Activated naive CD8-positive, alpha-beta T cell treated with anti-CD3 and anti-CD28 coated beads for 36 hours (primary cell): ENCODE measurements around the gene IFIH1. TPM values are rescaled to one million over a fixed set of nuclear protein-coding genes. Genes with fewer than 3 reads are reported as not detected.

Source experiments
- DNase-seq: peaks from one replicate; pipeline ENCODE4 v3.0.0; 2021
- H3K27ac Mint-ChIP-seq: one replicate; pipeline ENCODE4 v1.8.0; 2022; ENCODE audit warnings: mild to moderate bottlenecking, moderate library complexity, mixed read lengths
- H3K27me3 Mint-ChIP-seq: one replicate; pipeline ENCODE4 v1.8.0; 2022; ENCODE audit warnings: mild to moderate bottlenecking, mixed read lengths
- H3K36me3 Mint-ChIP-seq: one replicate; pipeline ENCODE4 v1.8.0; 2021; ENCODE audit warnings: mild to moderate bottlenecking, mixed read lengths
- H3K4me1 Mint-ChIP-seq: one replicate; pipeline ENCODE4 v1.8.0; 2021; ENCODE audit warnings: mixed read lengths
- H3K4me3 Mint-ChIP-seq: one replicate; pipeline ENCODE4 v1.8.0; 2022; ENCODE audit warnings: mild to moderate bottlenecking, moderate library complexity, mixed read lengths
- H3K9me3 Mint-ChIP-seq: one replicate; pipeline ENCODE4 v1.8.0; 2022; ENCODE audit warnings: mixed read lengths
- total RNA-seq, 2 experiments: library from RNA; stranded (reverse); gene quantifications; one replicate each; pipeline ENCODE4 v1.2.3, GENCODE V29; 2021

IFIH1 gene
- total RNA-seq, 2 experiments from 2014 or later, result 35.9 to 36.8 TPM

DNA sequence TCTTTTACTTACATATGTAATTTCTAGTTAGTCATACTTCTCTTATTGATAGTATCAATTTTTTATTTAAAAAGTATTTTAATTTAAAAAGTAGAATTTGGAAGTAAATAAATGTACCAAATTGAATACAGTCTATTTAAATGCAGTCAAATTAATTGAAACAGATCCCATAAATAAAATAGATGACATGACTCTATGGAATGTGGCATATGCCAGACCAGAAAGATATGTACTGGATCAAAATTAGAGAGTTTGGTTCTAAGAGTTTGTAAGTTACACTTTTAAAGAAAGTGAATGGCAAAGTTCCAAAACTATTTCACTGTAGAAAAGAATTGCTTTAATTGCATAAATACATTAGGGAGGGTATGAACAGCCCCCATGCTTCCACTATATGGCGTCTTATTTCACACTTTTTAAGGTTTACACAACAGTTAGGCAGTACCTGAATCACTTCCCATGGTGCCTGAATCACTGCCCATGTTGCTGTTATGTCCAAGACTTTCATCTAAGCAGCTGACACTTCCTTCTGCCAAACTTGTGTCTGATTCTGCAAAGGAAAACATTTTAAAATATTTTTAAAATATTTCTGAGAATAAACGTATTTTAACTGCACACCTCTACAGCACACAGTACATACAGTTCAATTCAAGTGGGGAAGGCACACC is 25.2 kb downstream of the IFIH1 start:
- Mint-ChIP-seq H3K4me1 (peaks cover 2% of the 10 kb centered on the region), H3K27ac (no peak overlapping the region), H3K9me3 (no peaks in the 10 kb centered on the region), H3K27me3 (no peaks in the 10 kb centered on the region), H3K4me3 (no peak overlapping the region), H3K36me3 (peaks cover 5% of the 10 kb centered on the region)
- no peak for DNase-seq

DNA sequence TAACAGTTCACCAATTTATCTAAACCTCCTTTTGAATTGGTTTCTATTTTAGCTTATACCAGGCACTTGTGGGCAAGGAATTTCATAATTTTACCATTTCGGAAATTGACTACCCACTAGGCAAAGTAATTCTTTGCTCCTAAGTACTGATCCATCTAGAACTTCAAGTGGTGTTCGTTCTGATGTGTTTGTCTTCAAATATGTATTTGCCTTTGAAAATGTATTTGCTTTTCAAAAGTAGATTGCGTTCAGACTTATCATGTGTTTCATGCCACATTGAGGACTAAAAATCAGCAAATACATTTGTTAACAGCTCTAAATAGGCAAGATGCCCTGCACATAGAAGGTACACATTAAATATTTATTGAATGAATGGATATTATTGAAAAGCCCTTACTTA is 26.7 kb downstream of the IFIH1 start:
- no peak overlapping the region for H3K27ac Mint-ChIP-seq

DNA sequence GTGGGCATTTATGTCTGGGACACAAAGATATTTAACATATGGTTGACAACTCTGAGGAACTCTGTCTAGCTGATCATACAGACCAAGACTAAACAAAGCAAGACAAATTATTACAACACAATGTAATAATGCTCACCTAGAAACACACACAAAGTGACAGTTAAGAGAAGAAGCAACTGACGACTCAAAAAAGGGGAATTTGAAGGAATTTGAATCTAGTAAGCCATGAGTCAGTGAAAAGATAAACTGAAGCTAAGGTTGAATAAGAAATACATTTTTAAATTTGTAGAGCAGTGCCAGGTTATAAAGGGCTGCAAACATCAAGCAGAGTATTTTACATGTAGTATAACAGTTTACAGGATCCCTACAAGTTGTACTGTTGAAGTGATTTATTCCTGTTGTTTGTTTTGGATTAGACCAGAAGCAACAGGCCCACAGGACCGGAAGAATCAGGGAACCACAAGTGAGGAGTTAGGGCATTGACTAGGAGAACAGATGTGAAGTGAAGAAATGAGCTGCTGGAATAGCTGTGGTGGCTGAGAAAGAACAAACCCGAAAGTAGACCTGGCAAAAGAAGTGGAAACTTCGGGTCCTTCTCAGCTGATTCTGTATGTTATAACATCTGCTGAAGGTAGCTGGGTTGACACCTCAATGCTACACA is 35.6 kb downstream of the IFIH1 start:
- no peak overlapping the region for H3K4me3 Mint-ChIP-seq
- H3K4me1 Mint-ChIP-seq, result no peaks in the 10 kb centered on the region
- H3K36me3 Mint-ChIP-seq, result peaks cover 10% of the 10 kb centered on the region
- no peak for DNase-seq
- H3K27me3 Mint-ChIP-seq, result no peaks in the 10 kb centered on the region
- H3K27ac Mint-ChIP-seq, result no peak overlapping the region
- no peaks in the 10 kb centered on the region for H3K9me3 Mint-ChIP-seq

More for the DNA sequence above, 26.7 kb downstream of the IFIH1 start:
- Mint-ChIP-seq H3K4me3 (no peak overlapping the region), H3K9me3 (no peaks in the 10 kb centered on the region), H3K36me3 (peaks cover 5% of the 10 kb centered on the region), H3K4me1 (no peaks in the 10 kb centered on the region), H3K27me3 (no peaks in the 10 kb centered on the region)
- no peak for DNase-seq

DNA sequence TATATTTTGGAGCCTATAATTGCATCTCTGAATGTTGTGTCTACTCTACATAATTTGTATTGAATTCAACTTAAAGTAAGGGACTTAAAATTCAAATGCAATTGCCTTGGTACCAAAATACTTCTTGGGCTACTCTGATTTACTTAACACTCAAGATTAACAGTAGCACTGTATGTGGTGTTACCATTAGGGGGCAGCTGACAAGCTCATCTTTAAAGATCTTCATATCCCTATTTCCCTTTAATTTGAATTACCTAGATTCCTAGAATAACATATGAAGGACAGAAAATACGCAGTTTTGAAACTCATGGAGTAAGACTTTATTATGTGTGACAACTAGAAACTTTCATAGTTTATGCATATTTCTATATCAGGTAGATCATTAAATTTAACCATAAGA is 37.8 kb downstream of the IFIH1 start:
- no peaks in the 10 kb centered on the region for H3K9me3 Mint-ChIP-seq
- no peak overlapping the region for H3K4me3 Mint-ChIP-seq
- H3K4me1 Mint-ChIP-seq, result no peaks in the 10 kb centered on the region
- H3K36me3 Mint-ChIP-seq, result peaks cover 15% of the 10 kb centered on the region
- DNase-seq, result no peak
- no peaks in the 10 kb centered on the region for H3K27me3 Mint-ChIP-seq
- H3K27ac Mint-ChIP-seq, result no peak overlapping the region

DNA sequence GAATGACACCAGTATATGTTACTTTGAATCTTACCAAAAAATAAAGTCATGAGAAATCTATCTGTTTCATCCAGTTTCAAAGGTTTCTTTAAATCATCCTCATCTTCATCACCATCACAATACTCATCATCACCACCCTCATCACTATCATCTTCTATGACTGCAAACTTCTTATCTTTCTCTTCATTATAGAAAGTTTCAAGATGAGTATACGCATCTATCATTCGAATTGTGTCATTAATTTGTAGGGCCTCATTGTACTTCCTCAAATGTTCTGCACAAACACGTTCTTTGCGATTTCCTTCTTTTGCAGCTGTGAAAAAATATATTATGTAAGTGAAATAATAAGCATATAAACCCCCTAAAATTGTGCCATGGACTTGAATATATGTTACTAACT is 41.1 kb downstream of the IFIH1 start:
- no peak overlapping the region for H3K4me3 Mint-ChIP-seq
- no peaks in the 10 kb centered on the region for H3K4me1 Mint-ChIP-seq
- no peaks in the 10 kb centered on the region for H3K27me3 Mint-ChIP-seq
- peaks cover 20% of the 10 kb centered on the region for H3K36me3 Mint-ChIP-seq
- no peaks in the 10 kb centered on the region for H3K9me3 Mint-ChIP-seq
- no peak overlapping the region for H3K27ac Mint-ChIP-seq
- DNase-seq, result no peak

DNA sequence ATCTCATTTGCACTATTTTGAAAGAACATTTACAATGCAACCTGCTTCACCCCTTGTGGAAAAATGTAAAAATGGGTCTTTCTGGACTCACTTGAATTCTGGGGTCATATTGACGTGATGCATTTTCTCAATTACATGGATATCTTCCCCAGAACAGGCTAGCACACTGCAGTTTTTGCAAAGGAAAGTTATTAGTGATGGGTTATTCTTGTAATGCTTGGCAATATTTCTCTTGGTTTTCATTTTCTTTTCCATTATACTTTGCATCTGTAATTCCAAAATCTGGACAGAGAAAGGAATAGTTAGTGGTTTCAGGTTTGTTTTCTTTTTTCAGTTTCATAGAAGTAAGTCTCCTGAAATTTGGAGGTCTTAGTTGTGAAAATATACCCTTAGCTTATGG is 50.5 kb downstream of the IFIH1 start:
- Mint-ChIP-seq H3K4me1 (no peaks in the 10 kb centered on the region), H3K36me3 (peaks cover 22% of the 10 kb centered on the region)
- DNase-seq, result no peak

DNA sequence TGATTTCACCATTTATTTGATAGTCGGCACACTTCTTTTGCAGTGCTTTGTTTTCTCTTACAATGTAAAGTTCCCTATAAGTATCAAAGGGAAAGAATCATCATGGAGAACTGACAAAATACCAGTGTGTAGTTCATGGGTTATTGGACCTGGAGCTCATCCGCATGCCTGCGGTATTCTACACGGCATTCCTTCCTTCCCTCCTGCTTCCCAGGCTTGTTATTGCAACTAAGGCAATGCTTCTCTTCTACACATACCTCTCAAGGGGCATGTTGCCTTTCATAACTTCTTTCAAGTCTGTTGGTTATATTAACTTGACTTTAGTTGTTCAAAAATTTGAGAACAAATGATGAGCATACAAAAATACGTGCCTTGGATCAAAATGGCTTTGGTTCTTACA is 51.0 kb downstream of the IFIH1 start:
- H3K9me3 Mint-ChIP-seq, result no peaks in the 10 kb centered on the region
- no peaks in the 10 kb centered on the region for H3K4me1 Mint-ChIP-seq
- peaks cover 21% of the 10 kb centered on the region for H3K36me3 Mint-ChIP-seq
- no peaks in the 10 kb centered on the region for H3K27me3 Mint-ChIP-seq
- H3K4me3 Mint-ChIP-seq, result no peak overlapping the region
- no peak overlapping the region for H3K27ac Mint-ChIP-seq
- DNase-seq, result no peak

More for the DNA sequence above, 50.5 kb downstream of the IFIH1 start:
- no peaks in the 10 kb centered on the region for H3K27me3 Mint-ChIP-seq
- H3K4me3 Mint-ChIP-seq, result no peak overlapping the region
- no peaks in the 10 kb centered on the region for H3K9me3 Mint-ChIP-seq
- H3K27ac Mint-ChIP-seq, result no peak overlapping the region

DNA sequence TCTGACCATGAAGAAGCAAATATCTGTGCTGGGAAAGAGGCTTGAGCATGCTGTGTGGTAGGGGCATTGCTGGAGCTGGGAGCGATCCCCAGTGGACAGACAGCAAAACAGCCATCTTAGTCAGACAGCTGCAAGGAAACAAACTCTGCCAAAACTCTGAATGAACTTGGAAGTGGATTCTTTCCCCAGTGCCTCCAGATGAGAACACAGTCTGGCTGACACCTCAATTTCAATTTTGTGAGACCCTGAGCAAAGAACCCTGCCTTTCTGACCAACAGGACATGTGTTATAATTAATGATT is 52.1 kb downstream of the IFIH1 start:
- Mint-ChIP-seq H3K27ac (no peak overlapping the region), H3K27me3 (no peaks in the 10 kb centered on the region), H3K4me3 (no peak overlapping the region), H3K9me3 (no peaks in the 10 kb centered on the region), H3K36me3 (peaks cover 12% of the 10 kb centered on the region), H3K4me1 (peaks cover 6% of the 10 kb centered on the region)
- DNase-seq, result no peak

DNA sequence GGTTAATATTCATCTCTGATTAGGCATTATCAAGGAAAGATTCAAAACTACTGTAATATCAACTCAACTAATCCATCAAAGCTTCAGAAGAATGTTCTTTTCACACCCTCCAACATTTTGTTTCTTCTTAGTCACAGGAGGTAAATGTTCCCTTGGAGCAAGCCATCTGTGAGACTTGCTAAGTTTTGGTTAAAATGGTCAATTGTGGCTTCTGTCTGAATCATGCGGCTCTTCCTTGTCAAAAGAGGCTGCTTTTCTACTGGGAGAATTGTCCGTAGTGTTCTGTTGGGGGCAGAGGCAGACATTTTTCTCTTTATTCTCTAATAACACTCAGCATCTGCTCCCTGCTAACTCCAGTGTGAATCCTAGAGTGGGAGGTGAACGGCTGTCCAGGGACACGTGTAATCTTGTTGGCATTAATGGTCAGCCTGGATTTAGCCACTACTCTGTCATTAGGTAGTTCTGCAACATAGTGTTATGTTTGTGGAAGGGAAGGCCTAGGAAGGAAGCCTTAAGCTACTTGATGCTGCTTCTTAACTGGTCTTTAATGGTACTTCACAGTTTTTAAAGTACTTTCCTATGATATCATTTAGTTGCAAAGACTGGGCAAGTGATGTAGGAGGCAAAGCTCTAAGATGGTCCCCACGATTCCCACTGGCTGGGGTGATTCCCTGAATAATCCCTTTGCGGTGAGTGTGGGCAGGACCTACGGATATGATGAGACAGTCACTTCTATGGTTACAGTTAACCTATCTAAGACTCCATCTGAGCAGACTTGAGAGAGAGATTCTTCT is 52.6 kb downstream of the IFIH1 start:
- H3K4me3 Mint-ChIP-seq, result no peak overlapping the region
- no peaks in the 10 kb centered on the region for H3K27me3 Mint-ChIP-seq
- H3K36me3 Mint-ChIP-seq, result peaks cover 12% of the 10 kb centered on the region
- DNase-seq, result no peak
- peaks cover 11% of the 10 kb centered on the region for H3K4me1 Mint-ChIP-seq
- H3K9me3 Mint-ChIP-seq, result no peaks in the 10 kb centered on the region
- no peak overlapping the region for H3K27ac Mint-ChIP-seq

DNA sequence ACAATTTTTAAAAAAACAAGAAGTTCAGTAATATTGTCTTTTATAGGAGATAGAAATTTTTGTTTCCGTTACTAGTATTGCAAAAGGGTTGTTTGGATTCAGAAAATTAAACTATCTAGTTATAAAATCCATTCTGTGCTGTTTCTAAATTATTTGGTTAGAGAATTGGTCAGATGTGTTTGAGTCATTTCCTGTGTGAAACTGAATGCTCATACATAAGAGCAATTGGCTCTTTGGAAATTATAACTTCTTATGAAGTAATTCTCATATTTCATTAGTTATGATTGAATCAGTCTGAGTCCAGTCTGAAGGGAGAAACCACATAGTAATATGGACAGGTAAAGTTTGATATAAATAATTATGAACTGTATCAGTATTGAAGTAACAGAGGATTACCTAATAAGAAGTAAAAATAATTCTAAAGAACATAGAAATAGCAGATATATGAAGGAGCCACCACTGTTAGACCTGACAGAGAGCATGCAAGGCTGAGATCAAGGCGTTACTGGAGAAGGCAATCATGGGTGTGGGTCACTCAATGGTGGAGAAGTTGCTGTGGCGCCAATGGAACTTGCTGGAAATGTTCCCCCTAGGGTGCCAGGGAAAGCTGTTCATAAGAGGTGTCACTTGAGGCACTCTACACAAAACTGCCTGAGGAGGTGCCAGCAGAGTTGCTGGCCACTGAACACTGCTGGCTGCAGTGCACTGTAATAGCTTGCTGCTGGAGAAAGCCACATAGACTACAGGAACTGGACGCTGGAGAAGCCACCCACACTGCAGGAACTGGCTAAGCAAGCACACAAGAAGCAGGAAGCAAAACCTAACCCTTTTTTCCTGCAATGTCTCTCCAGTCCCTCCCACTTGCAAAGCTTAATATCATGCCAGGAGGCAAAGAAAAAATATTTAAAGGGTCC is 57.2 kb downstream of the IFIH1 start:
- no peak for DNase-seq
- no peak overlapping the region for H3K27ac Mint-ChIP-seq
- no peak overlapping the region for H3K4me3 Mint-ChIP-seq
- H3K9me3 Mint-ChIP-seq, result no peaks in the 10 kb centered on the region
- no peaks in the 10 kb centered on the region for H3K27me3 Mint-ChIP-seq
- peaks cover 11% of the 10 kb centered on the region for H3K4me1 Mint-ChIP-seq
- H3K36me3 Mint-ChIP-seq, result peaks cover 3% of the 10 kb centered on the region

DNA sequence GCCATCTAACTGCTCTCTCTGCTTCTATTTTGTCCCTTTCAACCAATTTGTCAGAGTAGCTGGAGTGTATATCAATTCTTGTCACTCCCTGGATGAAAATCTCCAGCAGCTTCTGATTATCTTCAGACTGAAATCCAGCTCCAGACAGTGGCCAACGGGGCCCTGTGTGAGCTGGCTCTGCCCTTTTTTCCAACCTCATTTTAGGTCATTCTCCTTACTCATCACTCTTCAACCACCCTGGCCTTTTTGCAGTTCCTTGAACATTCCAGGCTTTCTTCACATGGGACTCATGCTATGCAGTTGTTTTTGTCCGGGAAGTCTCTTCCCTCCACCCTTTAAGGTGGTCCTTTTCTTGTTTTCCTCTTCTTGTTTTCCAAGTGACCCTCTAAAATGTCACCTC is 59.8 kb downstream of the IFIH1 start:
- H3K4me1 Mint-ChIP-seq, result peaks cover 11% of the 10 kb centered on the region
- no peaks in the 10 kb centered on the region for H3K27me3 Mint-ChIP-seq
- no peaks in the 10 kb centered on the region for H3K36me3 Mint-ChIP-seq
- no peaks in the 10 kb centered on the region for H3K9me3 Mint-ChIP-seq
- no peak overlapping the region for H3K27ac Mint-ChIP-seq
- no peak overlapping the region for H3K4me3 Mint-ChIP-seq
- DNase-seq, result no peak

DNA sequence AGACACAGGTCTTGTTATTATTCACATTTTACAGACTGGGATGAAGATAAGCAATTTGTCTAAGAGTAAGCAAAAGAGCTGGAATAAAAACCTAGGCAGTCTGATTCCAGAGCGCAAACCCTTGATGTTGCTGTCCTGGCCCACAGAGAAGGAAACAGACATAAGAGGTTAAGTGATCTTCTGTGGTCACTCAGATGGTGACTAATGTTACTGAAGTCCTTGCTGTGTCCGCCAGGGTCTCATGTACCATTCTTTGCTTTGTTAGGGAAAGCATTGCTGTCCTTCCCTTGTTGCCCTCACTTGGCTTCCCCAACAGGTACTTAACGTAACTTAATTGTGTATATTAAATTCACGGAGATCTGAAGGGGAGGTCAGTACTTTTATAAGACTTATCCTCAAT is 60.3 kb downstream of the IFIH1 start:
- Mint-ChIP-seq H3K27ac (no peak overlapping the region), H3K4me3 (no peak overlapping the region), H3K9me3 (no peaks in the 10 kb centered on the region), H3K27me3 (no peaks in the 10 kb centered on the region), H3K36me3 (no peaks in the 10 kb centered on the region), H3K4me1 (peaks cover 11% of the 10 kb centered on the region)
- no peak for DNase-seq

DNA sequence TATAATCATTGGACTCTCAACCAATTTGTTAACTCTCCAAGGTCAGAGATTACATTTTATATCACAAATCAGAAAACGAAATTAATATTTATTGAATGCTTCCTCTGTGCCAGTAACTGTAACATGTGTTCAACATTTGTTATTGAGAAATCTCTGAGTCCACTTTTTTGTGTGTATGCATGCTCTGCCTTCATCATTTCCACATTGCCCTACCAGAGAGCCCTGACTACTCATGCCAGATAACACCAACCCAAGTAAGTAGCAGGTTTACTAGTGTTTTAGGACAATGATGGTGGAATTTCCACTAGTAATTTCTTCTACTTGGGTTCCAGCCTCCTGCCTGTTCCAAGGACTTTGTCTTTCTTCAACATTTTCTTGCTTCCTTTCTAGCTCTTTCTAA is 61.1 kb downstream of the IFIH1 start:
- no peak overlapping the region for H3K27ac Mint-ChIP-seq
- peaks cover 11% of the 10 kb centered on the region for H3K4me1 Mint-ChIP-seq
- H3K27me3 Mint-ChIP-seq, result no peaks in the 10 kb centered on the region

DNA sequence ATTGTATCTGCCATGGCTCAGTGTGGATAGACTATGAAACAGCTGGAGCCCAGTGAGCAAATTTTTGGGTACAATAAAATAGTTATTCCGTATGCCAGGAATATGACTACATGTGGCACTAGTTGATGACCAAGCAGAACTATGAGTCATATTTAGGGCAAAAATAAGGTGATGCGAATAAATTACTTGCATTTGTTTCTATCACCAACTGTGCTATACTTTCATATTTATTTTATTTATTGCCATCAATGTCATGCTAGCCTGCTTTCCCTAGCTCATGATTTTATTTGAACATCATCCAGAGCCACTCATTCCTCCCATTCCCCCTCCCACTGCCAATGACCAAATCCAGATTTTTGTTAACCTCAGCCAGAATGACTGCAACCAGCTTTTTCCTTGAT is 61.9 kb downstream of the IFIH1 start:
- Mint-ChIP-seq H3K27ac (no peak overlapping the region), H3K27me3 (peaks cover 5% of the 10 kb centered on the region), H3K4me1 (peaks cover 7% of the 10 kb centered on the region), H3K36me3 (no peaks in the 10 kb centered on the region), H3K9me3 (no peaks in the 10 kb centered on the region), H3K4me3 (no peak overlapping the region)
- DNase-seq, result no peak

More for the DNA sequence above, 61.1 kb downstream of the IFIH1 start:
- H3K9me3 Mint-ChIP-seq, result no peaks in the 10 kb centered on the region
- H3K36me3 Mint-ChIP-seq, result no peaks in the 10 kb centered on the region
- no peak for DNase-seq
- H3K4me3 Mint-ChIP-seq, result no peak overlapping the region
